Vagina (tissue), 2 donors: ENCODE data around the gene CCDC169. TPM values are rescaled to one million over a fixed set of nuclear protein-coding genes. Genes with fewer than 3 reads are reported as not detected.

Experiments
- DNase-seq, 2 donors: peaks; one replicate each; pipeline ENCODE4 v3.0.0-alpha.2; 2017; ENCODE audit errors: extremely low spot score in 2 of 2
- H3K27ac ChIP-seq: fragments of 200-600 bp; sonication (generic); one replicate; pipeline ENCODE4 v1.5.1; 2019
- H3K27me3 ChIP-seq: fragments of 200-600 bp; sonication (generic); one replicate; pipeline ENCODE4 v1.5.1; 2019
- H3K36me3 ChIP-seq, 2 donors: fragments of 200-600 bp; sonication (generic); one replicate each; pipeline ENCODE4 v1.5.1; 2017 to 2019
- H3K4me1 ChIP-seq: fragments of 200-600 bp; sonication (generic); one replicate; pipeline ENCODE4 v1.5.1; 2019
- H3K4me3 ChIP-seq, 2 donors: fragments of 200-600 bp; sonication (generic); 1 replicate in 1 of 2; 2 replicates in 1 of 2; pipeline ENCODE4 v1.5.1; 2016 to 2019
- H3K9me3 ChIP-seq: fragments of 200-600 bp; sonication (generic); one replicate; pipeline ENCODE4 v1.5.1; 2019
- CTCF ChIP-seq, 3 experiments: fragments of 450-650 bp in 2 of 3; fragments of 200-600 bp in 1 of 3; sonication (generic) in 1 of 3; IDR thresholded peaks; one replicate each; pipeline ENCODE4 v1.5.1; 2017 to 2019; ENCODE audit warnings: antibody characterized with exemption in 3 of 3, mild to moderate bottlenecking in 2 of 3, moderate library complexity in 2 of 3
- POLR2A ChIP-seq, 2 donors: fragments of 450-650 bp; IDR thresholded peaks; one replicate each; pipeline ENCODE4 v1.6.1; 2017; ENCODE audit warnings: antibody characterized with exemption in 2 of 2, mild to moderate bottlenecking in 2 of 2, moderate library complexity in 2 of 2
- POLR2AphosphoS5 ChIP-seq, 2 donors: sonication (generic); formaldehyde crosslinking; IDR thresholded peaks; one replicate each; pipeline ENCODE4 v1.9.0; 2017; ENCODE audit warnings: antibody characterized with exemption in 2 of 2, mild to moderate bottlenecking in 2 of 2, low read depth in 1 of 2; ENCODE audit not compliant: insufficient read depth in 1 of 2
- intact Hi-C: fragments of 100-400 bp; cut with DNase I; formaldehyde crosslinking; loops from one replicate; pipeline ENCODE4 v1.15.1; 2023
- total RNA-seq: library from RNA; depleted of rRNA; stranded (reverse); fragments of >200 nt; gene quantifications from one replicate; pipeline ENCODE4 v1.2.3, GENCODE V29; 2016

Gene CCDC169
- total RNA-seq, 1 donor from 2014 or later = not detected

GRCh38 chr13:36244073-36244472, 53.5 kb downstream of the CCDC169 start:
- no peak overlapping the region for H3K27ac ChIP-seq
- H3K36me3 ChIP-seq = no peaks in the 10 kb centered on the region
- TF ChIP-seq POLR2A (IDR thresholded peaks at IDR 0.05) (no peak), POLR2AphosphoS5 (IDR thresholded peaks at IDR 0.05; ENCODE audit: insufficient read depth in 1 of 2, low read depth in 1 of 2) (no peak), CTCF (IDR thresholded peaks at IDR 0.05) (no peak)
- no peak overlapping the region for H3K4me3 ChIP-seq
- H3K9me3 ChIP-seq = no peaks in the 10 kb centered on the region
- intact Hi-C loops = no loop called here
- no peaks in the 10 kb centered on the region for H3K4me1 ChIP-seq
- no peaks in the 10 kb centered on the region for H3K27me3 ChIP-seq
- no peak for DNase-seq

GRCh38 chr13:36242761-36243160, 54.9 kb downstream of the CCDC169 start:
- no peak overlapping the region for H3K27ac ChIP-seq
- intact Hi-C loops = no loop called here
- no peak overlapping the region for H3K4me3 ChIP-seq

GRCh38 chr13:36231236-36231635, 66.4 kb downstream of the CCDC169 start:
- intact Hi-C loops = no loop called here
- TF ChIP-seq POLR2AphosphoS5 (IDR thresholded peaks at IDR 0.05; ENCODE audit: insufficient read depth in 1 of 2, low read depth in 1 of 2) (no peak), CTCF (IDR thresholded peaks at IDR 0.05) (no peak), POLR2A (IDR thresholded peaks at IDR 0.05) (no peak)
- H3K27ac ChIP-seq = no peak overlapping the region
- no peaks in the 10 kb centered on the region for H3K9me3 ChIP-seq
- H3K36me3 ChIP-seq = no peaks in the 10 kb centered on the region
- DNase-seq = no peak
- no peak overlapping the region for H3K4me3 ChIP-seq
- H3K4me1 ChIP-seq = no peaks in the 10 kb centered on the region
- H3K27me3 ChIP-seq = no peaks in the 10 kb centered on the region

More at GRCh38 chr13:36242761-36243160, 54.9 kb downstream of the CCDC169 start:
- H3K27me3 ChIP-seq = no peaks in the 10 kb centered on the region
- no peak for TF ChIP-seq POLR2AphosphoS5 (IDR thresholded peaks at IDR 0.05; ENCODE audit: insufficient read depth in 1 of 2, low read depth in 1 of 2)
- no peak for TF ChIP-seq POLR2A (IDR thresholded peaks at IDR 0.05)
- no peak for TF ChIP-seq CTCF (IDR thresholded peaks at IDR 0.05)
- H3K36me3 ChIP-seq = no peaks in the 10 kb centered on the region
- no peaks in the 10 kb centered on the region for H3K9me3 ChIP-seq
- DNase-seq = no peak
- no peaks in the 10 kb centered on the region for H3K4me1 ChIP-seq

GRCh38 chr13:36224730-36225129, 72.9 kb downstream of the CCDC169 start:
- Histone ChIP-seq H3K27ac (no peak overlapping the region), H3K4me3 (no peak overlapping the region), H3K27me3 (no peaks in the 10 kb centered on the region), H3K36me3 (no peaks in the 10 kb centered on the region), H3K4me1 (no peaks in the 10 kb centered on the region), H3K9me3 (no peaks in the 10 kb centered on the region)
- TF ChIP-seq POLR2A (IDR thresholded peaks at IDR 0.05) = no peak
- no peak for TF ChIP-seq POLR2AphosphoS5 (IDR thresholded peaks at IDR 0.05; ENCODE audit: insufficient read depth in 1 of 2, low read depth in 1 of 2)
- TF ChIP-seq CTCF (IDR thresholded peaks at IDR 0.05) = no peak
- intact Hi-C loops = no loop called here
- no peak for DNase-seq

- no peak for DNase-seq
- intact Hi-C loops = no loop called here
- no peaks in the 10 kb centered on the region for H3K36me3 ChIP-seq
- H3K4me3 ChIP-seq = no peak overlapping the region
- H3K27me3 ChIP-seq = no peaks in the 10 kb centered on the region
- H3K9me3 ChIP-seq = no peaks in the 10 kb centered on the region
- no peaks in the 10 kb centered on the region for H3K4me1 ChIP-seq
- no peak overlapping the region for H3K27ac ChIP-seq
- TF ChIP-seq POLR2A (IDR thresholded peaks at IDR 0.05) (no peak), CTCF (IDR thresholded peaks at IDR 0.05) (no peak), POLR2AphosphoS5 (IDR thresholded peaks at IDR 0.05; ENCODE audit: insufficient read depth in 1 of 2, low read depth in 1 of 2) (no peak)
Observed at GRCh38 chr13:36219883-36220282, 77.7 kb downstream of the CCDC169 start.
